GM12864 (cell line): Measurements from ENCODE around the gene BTAF1.
A peak's percentile ranks its signal among the peaks of the same experiment; 100 is the strongest.
"Not testable (repeated sequence)": the region's sequence is repeated elsewhere in the genome, so short reads cannot be mapped to it uniquely, and the experiment has no call there.

Experiments used
- DNase-seq: peaks from one replicate; pipeline ENCODE4 v3.0.0-alpha.2; 2011; ENCODE audit warnings: low read depth
- H3K4me3 ChIP-seq: 2 replicates; pipeline ENCODE4 v1.5.1; 2011; ENCODE audit warnings: mild to moderate bottlenecking, low read depth, low read length, control low read depth
- TF ChIP-seq, protein P1 (sequence below): IDR thresholded peaks from 2 replicates; pipeline ENCODE4 v1.5.1; 2011; ENCODE audit warnings: low read depth, mild to moderate bottlenecking, moderate library complexity, low read length, control low read depth, inconsistent platforms; ENCODE audit errors: missing control alignments

BTAF1 gene

DNA sequence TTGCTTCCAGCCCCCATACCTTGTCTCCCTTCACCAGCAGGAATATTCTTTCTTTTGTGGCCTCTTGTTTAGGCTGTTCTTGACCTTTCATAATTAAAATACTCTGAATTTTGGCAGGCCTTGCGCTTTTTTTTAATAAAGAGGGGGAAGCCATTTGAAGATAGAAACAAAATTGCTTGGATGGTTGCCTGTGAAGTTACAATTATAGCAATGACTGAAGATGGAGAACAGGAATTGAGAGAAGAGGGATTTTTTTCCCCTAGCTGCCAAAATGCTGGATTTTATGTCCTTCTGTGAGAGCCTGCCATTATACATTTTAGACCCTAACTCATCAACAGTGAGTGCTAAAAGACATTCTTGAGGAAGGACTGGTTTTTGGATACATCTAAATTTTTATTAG lies 39.0 kb upstream of the BTAF1 start:
- DNase-seq, result no peak
- no peak overlapping the region for H3K4me3 ChIP-seq

DNA sequence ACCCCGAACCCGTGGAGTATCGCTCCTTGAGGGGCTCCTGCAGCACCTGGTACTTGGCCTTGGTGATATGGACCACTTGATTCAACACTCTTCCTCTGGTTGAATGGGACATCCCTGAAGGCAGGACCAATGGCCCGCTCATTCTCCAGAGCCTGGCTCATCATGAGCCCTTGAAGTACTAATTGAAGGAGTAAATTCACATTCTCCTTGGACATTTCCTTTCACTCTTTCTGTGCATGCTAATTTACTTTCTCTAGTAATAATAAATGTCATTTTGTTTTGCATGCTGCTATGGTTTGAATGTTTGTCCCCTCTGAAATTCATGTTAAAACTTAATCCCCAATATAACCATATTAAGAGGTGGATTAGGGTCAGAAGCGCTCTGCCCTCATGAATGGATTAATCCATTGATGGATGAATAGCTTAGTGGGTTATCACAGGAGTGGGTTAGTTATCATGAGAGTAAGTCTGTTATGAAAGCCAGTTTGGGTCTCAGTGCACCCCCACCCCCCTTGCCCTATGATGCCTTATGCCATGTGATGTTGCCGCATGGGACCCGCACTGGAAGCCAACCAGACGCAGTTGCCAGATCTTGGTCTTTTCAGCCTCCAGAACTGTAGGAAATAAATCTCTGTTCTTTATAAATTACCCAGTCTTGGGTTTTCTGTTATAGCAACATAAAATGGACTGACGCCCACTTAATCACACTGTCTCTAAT lies 38.0 kb upstream of the BTAF1 start:
- DNase-seq, result no peak
- no peak overlapping the region for H3K4me3 ChIP-seq
- TF ChIP-seq, protein P1, sequence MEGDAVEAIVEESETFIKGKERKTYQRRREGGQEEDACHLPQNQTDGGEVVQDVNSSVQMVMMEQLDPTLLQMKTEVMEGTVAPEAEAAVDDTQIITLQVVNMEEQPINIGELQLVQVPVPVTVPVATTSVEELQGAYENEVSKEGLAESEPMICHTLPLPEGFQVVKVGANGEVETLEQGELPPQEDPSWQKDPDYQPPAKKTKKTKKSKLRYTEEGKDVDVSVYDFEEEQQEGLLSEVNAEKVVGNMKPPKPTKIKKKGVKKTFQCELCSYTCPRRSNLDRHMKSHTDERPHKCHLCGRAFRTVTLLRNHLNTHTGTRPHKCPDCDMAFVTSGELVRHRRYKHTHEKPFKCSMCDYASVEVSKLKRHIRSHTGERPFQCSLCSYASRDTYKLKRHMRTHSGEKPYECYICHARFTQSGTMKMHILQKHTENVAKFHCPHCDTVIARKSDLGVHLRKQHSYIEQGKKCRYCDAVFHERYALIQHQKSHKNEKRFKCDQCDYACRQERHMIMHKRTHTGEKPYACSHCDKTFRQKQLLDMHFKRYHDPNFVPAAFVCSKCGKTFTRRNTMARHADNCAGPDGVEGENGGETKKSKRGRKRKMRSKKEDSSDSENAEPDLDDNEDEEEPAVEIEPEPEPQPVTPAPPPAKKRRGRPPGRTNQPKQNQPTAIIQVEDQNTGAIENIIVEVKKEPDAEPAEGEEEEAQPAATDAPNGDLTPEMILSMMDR, result no peak

More for the DNA sequence above, 39.0 kb upstream of the BTAF1 start:
- TF ChIP-seq, protein P1, result no peak

DNA sequence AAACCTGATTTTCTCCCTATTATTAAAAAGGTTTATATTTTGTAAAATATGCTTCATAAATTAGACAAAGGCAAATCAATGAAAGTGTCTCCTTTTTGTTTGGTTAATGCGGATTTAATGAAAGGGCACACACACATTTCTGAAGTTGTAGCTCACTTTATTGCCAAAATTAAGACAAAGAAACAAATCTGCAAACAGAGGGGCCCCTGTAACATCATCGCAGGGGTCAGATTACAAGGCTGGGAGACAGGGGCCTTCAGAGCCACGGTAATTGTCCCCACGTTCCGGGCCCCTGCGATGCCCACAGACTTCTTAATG lies 36.7 kb upstream of the BTAF1 start:
- DNase-seq, result no peak
- TF ChIP-seq, protein P1, result no peak
- H3K4me3 ChIP-seq, result no peak overlapping the region; the same call in 1 of the 2 replicates

DNA sequence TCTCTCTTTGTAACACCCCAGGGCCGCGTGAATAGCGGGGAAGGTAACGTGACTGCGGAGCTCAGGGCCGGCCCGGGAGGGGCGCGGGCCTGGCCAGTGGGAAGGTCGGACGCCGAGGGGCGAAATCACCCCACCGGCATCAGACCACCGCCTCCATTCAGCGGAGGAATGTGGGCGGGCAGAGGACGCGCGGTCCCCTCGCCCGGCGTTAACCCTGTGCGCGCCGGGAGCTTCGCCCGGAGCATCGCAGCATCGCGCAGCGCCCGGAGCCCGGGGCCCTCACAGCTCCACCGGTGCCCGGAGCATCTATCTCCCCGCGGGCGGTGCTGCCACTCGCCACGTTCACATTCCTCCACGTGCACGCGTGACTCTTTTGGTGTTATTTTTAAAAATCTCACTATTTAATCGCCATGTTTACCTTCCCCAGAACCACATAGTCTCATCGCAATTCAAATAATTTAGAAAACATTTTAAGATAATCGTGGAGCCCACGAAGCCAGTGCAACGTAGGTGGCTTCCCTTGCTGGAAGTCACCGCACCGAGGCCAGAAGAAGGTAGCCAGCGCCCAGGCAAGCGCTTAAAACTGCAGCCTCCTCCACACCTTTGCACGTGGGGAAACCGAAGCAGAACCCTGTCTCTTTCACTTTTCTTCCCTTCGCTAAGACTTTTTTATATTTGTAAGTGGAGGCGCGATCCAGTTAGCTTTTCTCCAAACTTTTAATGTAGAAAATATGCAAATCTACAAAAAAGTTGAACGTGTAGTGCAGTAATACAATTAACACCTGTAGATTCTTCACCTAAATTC lies 36.1 kb upstream of the BTAF1 start:
- no peak for DNase-seq
- peak overlapping the region; percentile 28 for H3K4me3 ChIP-seq
- TF ChIP-seq, protein P1, result no peak

DNA sequence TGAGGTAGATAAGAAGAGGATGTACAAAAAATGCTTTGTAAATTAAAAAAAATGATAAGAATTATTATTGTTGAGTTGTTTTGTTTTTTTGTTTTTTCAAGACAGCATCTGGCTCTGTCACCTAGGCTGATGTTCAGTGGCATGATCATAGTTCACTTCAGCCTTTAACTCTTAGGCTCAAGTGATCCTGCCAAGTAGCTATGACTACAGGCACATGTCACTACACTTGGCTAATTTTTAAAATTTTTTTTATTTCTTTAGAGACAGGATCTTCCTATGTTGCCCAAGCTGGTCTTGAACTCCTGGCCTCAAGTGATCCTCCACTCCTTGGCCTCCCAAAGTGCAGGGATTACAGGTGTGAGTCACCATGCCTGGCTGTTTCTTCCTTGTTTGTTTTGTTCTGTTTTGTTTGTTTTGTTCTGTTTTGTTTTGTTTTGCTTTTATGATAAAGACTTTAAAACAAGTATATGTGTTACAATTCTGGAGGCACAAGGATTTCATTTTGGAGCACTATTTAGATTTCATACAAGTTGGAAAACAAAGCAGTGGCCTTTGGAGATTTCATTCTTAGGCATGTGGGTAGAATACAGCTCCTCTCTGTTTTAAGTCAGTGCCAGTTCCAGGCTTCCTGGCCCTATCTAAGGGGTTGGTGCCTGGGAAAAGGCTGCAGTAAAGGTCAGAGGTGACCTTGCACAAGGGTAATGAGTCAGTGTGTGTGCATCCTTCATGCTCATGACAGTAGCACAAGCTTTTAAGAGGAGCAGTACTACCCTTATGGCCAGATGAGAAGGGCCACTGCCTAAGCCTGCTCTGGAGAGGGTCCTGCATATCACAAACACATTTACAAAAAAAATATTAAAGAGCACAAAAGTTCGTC lies 32.2 kb upstream of the BTAF1 start:
- TF ChIP-seq, protein P1, result no peak
- DNase-seq, result no peak
- H3K4me3 ChIP-seq, result no peak overlapping the region

DNA sequence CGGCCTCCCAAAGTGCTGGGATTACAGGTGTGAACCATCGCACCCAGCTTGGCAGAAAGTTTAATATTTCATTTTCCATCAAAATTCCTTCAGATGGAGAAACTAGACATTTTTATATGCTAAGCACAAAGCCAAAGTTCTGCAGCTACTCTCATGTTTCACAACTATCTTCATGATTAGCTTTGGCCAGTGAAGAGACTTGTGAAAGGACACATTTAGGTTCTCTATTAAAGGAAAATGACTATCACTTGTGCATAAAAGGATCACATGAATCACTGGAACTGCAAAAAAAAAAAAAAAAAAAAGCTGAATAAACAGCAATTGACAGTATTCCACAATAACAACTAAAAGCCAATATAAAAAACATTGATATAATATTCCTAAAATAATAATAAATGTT lies 30.5 kb upstream of the BTAF1 start:
- no peak overlapping the region for H3K4me3 ChIP-seq
- TF ChIP-seq, protein P1, result no peak
- DNase-seq, result no peak

DNA sequence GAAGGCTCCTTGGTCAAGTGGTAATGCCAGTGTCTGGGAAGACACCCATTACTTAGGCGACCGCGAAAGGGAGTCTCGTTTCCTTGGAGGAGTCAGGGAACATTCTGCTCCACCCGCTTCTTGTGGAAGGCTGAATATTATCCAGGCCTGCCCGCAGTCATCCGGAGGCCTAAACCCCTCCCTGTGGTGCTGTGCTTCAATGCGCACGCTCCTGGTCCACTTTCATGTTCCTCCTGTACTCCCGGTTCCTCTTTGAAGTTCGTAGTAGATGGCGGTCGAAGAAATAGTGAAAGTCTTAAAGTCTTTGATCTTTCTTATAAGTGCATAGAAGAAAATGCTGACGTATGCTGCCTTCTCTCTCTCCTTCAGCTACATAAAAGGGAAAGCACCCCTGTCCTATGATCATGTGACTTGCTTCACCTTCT lies 29.3 kb upstream of the BTAF1 start:
- DNase-seq, H3K4me3 ChIP-seq: not testable (repeated sequence)
